ENCODE data around the gene CCDC107.

CCDC107 gene

DNA sequence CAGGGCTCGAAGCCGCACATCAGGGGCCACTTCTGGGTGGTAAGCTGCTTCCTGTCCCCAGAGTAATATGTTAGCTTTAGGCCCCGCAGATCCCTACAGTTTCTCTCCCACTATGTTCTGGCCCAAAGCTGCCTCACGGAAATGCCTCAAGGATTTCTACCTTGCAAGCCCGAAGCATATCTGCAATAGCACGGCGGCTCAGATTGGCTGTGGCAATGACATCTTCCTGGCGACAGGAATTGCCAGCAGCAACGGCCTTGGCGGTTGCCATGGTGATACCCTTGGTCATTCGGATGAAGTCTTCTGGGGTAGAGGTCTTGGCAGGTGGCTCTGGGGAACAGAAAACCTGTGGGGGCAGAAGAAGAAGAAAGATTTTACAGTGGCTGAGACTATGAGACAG, 41.9 kb downstream of the CCDC107 start:
- H3K27ac ChIP-seq (ENCODE audit: low read depth in 2 of 2, low read length in 2 of 2), result no peak overlapping the region
- peaks cover 0 to 4% of the 10 kb centered on the region in 2 donors for H3K4me1 ChIP-seq (ENCODE audit: control insufficient read depth in 2 of 2, insufficient read depth in 2 of 2, low read length in 2 of 2)
- H3K27me3 ChIP-seq (ENCODE audit: control insufficient read depth in 2 of 2, insufficient read depth in 2 of 2, low read length in 2 of 2), result no peaks in the 10 kb centered on the region
- H3K9ac ChIP-seq (ENCODE audit: low read depth in 1 of 2, low read length in 2 of 2), result no peak overlapping the region
- H3K4me3 ChIP-seq (ENCODE audit: low read length in 2 of 2), result no peak overlapping the region
- H3K36me3 ChIP-seq (ENCODE audit: control insufficient read depth in 2 of 2, insufficient read depth in 2 of 2, low read length in 2 of 2), result peaks cover 74 to 79% of the 10 kb centered on the region in 2 donors
- H3K9me3 ChIP-seq (ENCODE audit: control insufficient read depth in 2 of 2, low read length in 2 of 2), result no peaks in the 10 kb centered on the region

DNA sequence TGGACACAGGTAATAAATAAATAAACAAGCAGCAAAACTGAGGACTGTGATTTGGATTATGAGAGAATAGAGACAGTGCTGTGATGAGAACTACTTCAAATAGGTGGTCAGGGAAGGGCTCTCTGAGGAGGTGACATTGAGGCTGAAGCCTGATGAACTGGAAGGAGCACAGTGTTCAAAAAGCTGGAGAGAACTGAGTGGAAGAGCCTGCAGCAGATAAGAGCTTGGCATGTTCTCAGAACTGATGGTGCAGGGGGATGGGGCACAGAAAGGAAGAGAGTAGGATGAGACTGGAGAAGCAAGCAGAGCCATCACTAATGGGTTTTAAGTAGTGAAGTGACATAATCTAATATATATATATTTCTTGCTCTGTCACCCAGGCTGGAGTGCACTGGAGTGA, 42.9 kb downstream of the CCDC107 start:
- Histone ChIP-seq H3K9ac (ENCODE audit: low read depth in 1 of 2, low read length in 2 of 2) (no peak overlapping the region), H3K4me1 (ENCODE audit: control insufficient read depth in 2 of 2, insufficient read depth in 2 of 2, low read length in 2 of 2) (peaks cover 0 to 1% of the 10 kb centered on the region in 2 donors), H3K9me3 (ENCODE audit: control insufficient read depth in 2 of 2, low read length in 2 of 2) (no peaks in the 10 kb centered on the region), H3K36me3 (ENCODE audit: control insufficient read depth in 2 of 2, insufficient read depth in 2 of 2, low read length in 2 of 2) (peaks cover 83 to 88% of the 10 kb centered on the region in 2 donors), H3K27ac (ENCODE audit: low read depth in 2 of 2, low read length in 2 of 2) (no peak overlapping the region), H3K27me3 (ENCODE audit: control insufficient read depth in 2 of 2, insufficient read depth in 2 of 2, low read length in 2 of 2) (no peaks in the 10 kb centered on the region), H3K4me3 (ENCODE audit: low read length in 2 of 2) (no peak overlapping the region)

DNA sequence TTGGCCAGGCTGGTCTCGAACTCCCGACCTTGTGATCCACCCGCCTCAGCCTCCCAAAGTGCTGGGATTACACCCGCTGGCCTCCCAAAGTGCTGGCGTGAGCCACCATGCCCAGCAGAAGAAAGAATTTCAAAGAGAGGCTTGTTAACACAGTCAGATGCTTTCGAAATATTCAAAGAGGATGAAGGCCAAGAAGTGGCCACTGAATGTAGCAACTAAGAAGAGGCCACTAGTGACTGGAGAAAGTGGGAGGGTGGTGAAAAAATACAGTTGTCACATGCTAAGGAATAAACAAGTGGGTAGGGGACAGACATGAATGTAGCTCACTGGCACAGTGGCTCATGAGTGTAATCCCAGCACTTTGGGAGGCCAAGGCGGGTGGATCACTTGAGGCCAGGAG, 44.6 kb downstream of the CCDC107 start:
- Histone ChIP-seq H3K9ac (ENCODE audit: low read depth in 1 of 2, low read length in 2 of 2) (no peak overlapping the region), H3K4me3 (ENCODE audit: low read length in 2 of 2) (no peak overlapping the region), H3K36me3 (ENCODE audit: control insufficient read depth in 2 of 2, insufficient read depth in 2 of 2, low read length in 2 of 2) (peaks cover 93 to 97% of the 10 kb centered on the region in 2 donors), H3K4me1 (ENCODE audit: control insufficient read depth in 2 of 2, insufficient read depth in 2 of 2, low read length in 2 of 2) (no peaks in the 10 kb centered on the region), H3K9me3 (ENCODE audit: control insufficient read depth in 2 of 2, low read length in 2 of 2) (no peaks in the 10 kb centered on the region), H3K27ac (ENCODE audit: low read depth in 2 of 2, low read length in 2 of 2) (no peak overlapping the region), H3K27me3 (ENCODE audit: control insufficient read depth in 2 of 2, insufficient read depth in 2 of 2, low read length in 2 of 2) (no peaks in the 10 kb centered on the region)

GRCh38 chr9:35703906-35704672, 46.0 kb downstream of the CCDC107 start:
- Histone ChIP-seq H3K4me3 (ENCODE audit: low read length in 2 of 2) (no peak overlapping the region), H3K4me1 (ENCODE audit: control insufficient read depth in 2 of 2, insufficient read depth in 2 of 2, low read length in 2 of 2) (no peaks in the 10 kb centered on the region), H3K9ac (ENCODE audit: low read depth in 1 of 2, low read length in 2 of 2) (no peak overlapping the region), H3K36me3 (ENCODE audit: control insufficient read depth in 2 of 2, insufficient read depth in 2 of 2, low read length in 2 of 2) (peaks cover 86 to 95% of the 10 kb centered on the region in 2 donors), H3K27ac (ENCODE audit: low read depth in 2 of 2, low read length in 2 of 2) (no peak overlapping the region), H3K9me3 (ENCODE audit: control insufficient read depth in 2 of 2, low read length in 2 of 2) (no peaks in the 10 kb centered on the region), H3K27me3 (ENCODE audit: control insufficient read depth in 2 of 2, insufficient read depth in 2 of 2, low read length in 2 of 2) (no peaks in the 10 kb centered on the region)

GRCh38 chr9:35705372-35705771, 47.3 kb downstream of the CCDC107 start:
- no peak overlapping the region for H3K4me3 ChIP-seq (ENCODE audit: low read length in 2 of 2)
- no peaks in the 10 kb centered on the region for H3K9me3 ChIP-seq (ENCODE audit: control insufficient read depth in 2 of 2, low read length in 2 of 2)
- peaks cover 79 to 88% of the 10 kb centered on the region in 2 donors for H3K36me3 ChIP-seq (ENCODE audit: control insufficient read depth in 2 of 2, insufficient read depth in 2 of 2, low read length in 2 of 2)
- H3K27ac ChIP-seq (ENCODE audit: low read depth in 2 of 2, low read length in 2 of 2), result no peak overlapping the region
- no peaks in the 10 kb centered on the region for H3K27me3 ChIP-seq (ENCODE audit: control insufficient read depth in 2 of 2, insufficient read depth in 2 of 2, low read length in 2 of 2)
- no peak overlapping the region for H3K9ac ChIP-seq (ENCODE audit: low read depth in 1 of 2, low read length in 2 of 2)
- no peaks in the 10 kb centered on the region for H3K4me1 ChIP-seq (ENCODE audit: control insufficient read depth in 2 of 2, insufficient read depth in 2 of 2, low read length in 2 of 2)

DNA sequence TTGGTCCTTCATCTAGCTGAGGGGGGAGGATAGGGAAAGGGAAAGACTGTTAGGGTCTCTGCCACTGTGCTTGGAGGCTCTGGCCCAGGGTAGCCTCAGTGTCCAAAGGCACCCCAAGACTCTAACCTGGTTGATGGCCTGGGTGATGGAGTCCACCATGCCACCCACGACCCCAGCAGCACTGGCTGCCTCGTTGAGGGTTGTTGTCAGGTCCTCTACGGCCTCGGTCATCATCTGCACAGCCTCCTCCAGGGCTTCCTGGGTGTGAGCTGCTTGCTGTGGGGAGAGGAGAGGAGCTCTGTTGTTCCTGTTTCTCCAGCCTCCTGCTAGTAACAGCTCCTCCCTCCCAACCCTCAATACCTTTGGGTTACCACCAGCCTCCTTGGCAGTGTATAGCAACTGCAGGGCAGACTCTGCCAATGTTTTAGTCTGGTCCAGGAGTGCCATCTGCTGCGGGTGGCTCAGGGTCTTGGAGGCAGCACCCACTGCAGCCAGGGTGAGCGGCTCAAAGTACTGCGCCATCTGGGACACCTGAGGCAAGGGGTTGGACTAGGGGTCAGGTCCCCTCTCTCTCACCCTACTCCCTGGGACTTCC, 47.8 kb downstream of the CCDC107 start:
- H3K9me3 ChIP-seq (ENCODE audit: control insufficient read depth in 2 of 2, low read length in 2 of 2), result no peaks in the 10 kb centered on the region
- H3K9ac ChIP-seq (ENCODE audit: low read depth in 1 of 2, low read length in 2 of 2), result no peak overlapping the region
- H3K27me3 ChIP-seq (ENCODE audit: control insufficient read depth in 2 of 2, insufficient read depth in 2 of 2, low read length in 2 of 2), result no peaks in the 10 kb centered on the region
- H3K27ac ChIP-seq (ENCODE audit: low read depth in 2 of 2, low read length in 2 of 2), result no peak overlapping the region
- H3K36me3 ChIP-seq (ENCODE audit: control insufficient read depth in 2 of 2, insufficient read depth in 2 of 2, low read length in 2 of 2), result peaks cover 79 to 88% of the 10 kb centered on the region in 2 donors
- H3K4me3 ChIP-seq (ENCODE audit: low read length in 2 of 2), result no peak overlapping the region
- no peaks in the 10 kb centered on the region for H3K4me1 ChIP-seq (ENCODE audit: control insufficient read depth in 2 of 2, insufficient read depth in 2 of 2, low read length in 2 of 2)

GRCh38 chr9:35706951-35707350, 48.9 kb downstream of the CCDC107 start:
- H3K4me3 ChIP-seq (ENCODE audit: low read length in 2 of 2), result no peak overlapping the region
- peaks cover 82 to 88% of the 10 kb centered on the region in 2 donors for H3K36me3 ChIP-seq (ENCODE audit: control insufficient read depth in 2 of 2, insufficient read depth in 2 of 2, low read length in 2 of 2)
- no peak overlapping the region for H3K9ac ChIP-seq (ENCODE audit: low read depth in 1 of 2, low read length in 2 of 2)
- no peaks in the 10 kb centered on the region for H3K27me3 ChIP-seq (ENCODE audit: control insufficient read depth in 2 of 2, insufficient read depth in 2 of 2, low read length in 2 of 2)
- no peaks in the 10 kb centered on the region for H3K9me3 ChIP-seq (ENCODE audit: control insufficient read depth in 2 of 2, low read length in 2 of 2)
- no peak overlapping the region for H3K27ac ChIP-seq (ENCODE audit: low read depth in 2 of 2, low read length in 2 of 2)
- H3K4me1 ChIP-seq (ENCODE audit: control insufficient read depth in 2 of 2, insufficient read depth in 2 of 2, low read length in 2 of 2), result no peaks in the 10 kb centered on the region

- Histone ChIP-seq H3K9me3 (ENCODE audit: control insufficient read depth in 2 of 2, low read length in 2 of 2) (no peaks in the 10 kb centered on the region), H3K9ac (ENCODE audit: low read depth in 1 of 2, low read length in 2 of 2) (no peak overlapping the region), H3K27me3 (ENCODE audit: control insufficient read depth in 2 of 2, insufficient read depth in 2 of 2, low read length in 2 of 2) (no peaks in the 10 kb centered on the region), H3K27ac (ENCODE audit: low read depth in 2 of 2, low read length in 2 of 2) (no peak overlapping the region), H3K36me3 (ENCODE audit: control insufficient read depth in 2 of 2, insufficient read depth in 2 of 2, low read length in 2 of 2) (peaks cover 83 to 88% of the 10 kb centered on the region in 2 donors), H3K4me3 (ENCODE audit: low read length in 2 of 2) (no peak overlapping the region), H3K4me1 (ENCODE audit: control insufficient read depth in 2 of 2, insufficient read depth in 2 of 2, low read length in 2 of 2) (no peaks in the 10 kb centered on the region)
These were observed 50.1 kb downstream of the CCDC107 start for GRCh38 chr9:35708146-35708545.

DNA sequence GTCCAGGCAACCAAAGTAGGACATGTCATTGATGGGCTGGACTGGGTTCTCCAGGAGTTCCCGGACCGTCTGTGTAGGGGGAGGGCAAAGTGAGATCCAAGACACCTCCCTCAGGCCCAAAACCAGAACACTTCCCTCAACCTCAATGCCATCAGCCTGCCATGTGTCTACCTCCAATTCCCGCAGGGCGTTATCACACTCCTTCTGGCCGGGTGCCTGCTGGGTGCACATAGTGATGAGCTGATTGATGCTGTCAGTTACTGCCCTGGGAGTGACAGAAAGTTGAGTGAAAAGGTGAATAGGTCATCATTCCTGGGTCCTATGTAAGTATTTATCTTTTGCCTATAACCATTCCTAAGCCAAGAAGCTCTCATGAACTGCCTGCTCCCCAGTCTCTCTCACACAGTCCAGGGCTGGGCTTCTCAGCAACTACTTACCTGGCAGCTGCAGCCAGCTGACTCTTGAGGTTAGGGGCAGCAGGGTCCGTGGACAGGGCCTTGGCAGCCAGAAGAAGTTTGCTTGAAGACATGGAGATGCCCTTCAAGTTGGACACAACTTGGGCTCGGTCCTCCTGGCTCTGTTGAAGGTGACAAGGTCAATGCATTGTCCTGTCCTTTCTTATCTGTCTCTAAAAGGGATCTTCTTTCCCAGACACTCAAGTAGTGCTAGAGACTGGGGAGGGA, 52.9 kb downstream of the CCDC107 start:
- H3K9me3 ChIP-seq (ENCODE audit: control insufficient read depth in 2 of 2, low read length in 2 of 2), result no peaks in the 10 kb centered on the region
- H3K36me3 ChIP-seq (ENCODE audit: control insufficient read depth in 2 of 2, insufficient read depth in 2 of 2, low read length in 2 of 2), result peaks cover 80 to 85% of the 10 kb centered on the region in 2 donors
- no peak overlapping the region for H3K4me3 ChIP-seq (ENCODE audit: low read length in 2 of 2)
- no peak overlapping the region for H3K27ac ChIP-seq (ENCODE audit: low read depth in 2 of 2, low read length in 2 of 2)
- H3K27me3 ChIP-seq (ENCODE audit: control insufficient read depth in 2 of 2, insufficient read depth in 2 of 2, low read length in 2 of 2), result no peaks in the 10 kb centered on the region
- no peak overlapping the region for H3K9ac ChIP-seq (ENCODE audit: low read depth in 1 of 2, low read length in 2 of 2)
- H3K4me1 ChIP-seq (ENCODE audit: control insufficient read depth in 2 of 2, insufficient read depth in 2 of 2, low read length in 2 of 2), result no peaks in the 10 kb centered on the region
